Measurements from ENCODE around the gene ZNF112. TPM values are rescaled to one million over a fixed set of nuclear protein-coding genes. Genes with fewer than 3 reads are reported as not detected.

Gene ZNF112
- total RNA-seq: 2.3 and 4.3 TPM in 2 replicates

DNA sequence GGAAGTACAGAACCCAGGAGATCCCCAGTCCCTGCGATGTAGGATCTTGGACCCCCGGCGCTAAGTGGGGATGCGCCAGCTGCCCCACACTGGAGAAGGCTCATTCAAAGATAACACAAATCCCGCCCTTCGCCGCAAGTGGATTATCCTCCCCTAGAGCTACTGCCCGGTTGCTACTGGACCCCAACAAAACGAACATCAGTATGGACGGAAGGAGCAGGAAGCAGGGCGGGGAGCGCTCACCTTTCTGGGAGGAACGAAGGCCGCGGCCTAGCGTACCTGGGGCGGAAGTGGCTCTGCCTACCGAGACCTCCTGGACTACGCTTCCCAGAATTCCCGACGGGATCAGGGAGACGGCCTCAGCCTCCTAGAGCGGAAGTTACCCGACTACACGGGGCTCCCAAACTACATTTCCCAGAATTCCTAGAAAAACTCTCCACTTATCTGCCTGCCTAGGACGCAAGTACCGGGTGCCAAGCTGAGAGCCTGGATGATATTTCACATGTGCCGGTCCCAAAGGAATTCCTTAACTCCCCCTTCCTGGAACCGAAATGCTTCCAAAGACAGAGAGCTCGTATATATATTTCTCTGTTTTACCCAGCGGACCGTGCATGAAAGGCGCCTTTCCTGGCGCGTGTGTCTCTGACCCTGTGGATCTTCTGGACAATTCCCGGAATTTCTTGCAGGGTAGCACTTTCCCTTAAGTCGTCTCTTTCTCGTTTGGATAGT, at the start of gene ZNF112:
TSS of gene ZNF112 (minus strand) at position 298 of the 729 bp plus-strand sequence. CDS start 16,141 bp downstream, outside the sequence.

DNA sequence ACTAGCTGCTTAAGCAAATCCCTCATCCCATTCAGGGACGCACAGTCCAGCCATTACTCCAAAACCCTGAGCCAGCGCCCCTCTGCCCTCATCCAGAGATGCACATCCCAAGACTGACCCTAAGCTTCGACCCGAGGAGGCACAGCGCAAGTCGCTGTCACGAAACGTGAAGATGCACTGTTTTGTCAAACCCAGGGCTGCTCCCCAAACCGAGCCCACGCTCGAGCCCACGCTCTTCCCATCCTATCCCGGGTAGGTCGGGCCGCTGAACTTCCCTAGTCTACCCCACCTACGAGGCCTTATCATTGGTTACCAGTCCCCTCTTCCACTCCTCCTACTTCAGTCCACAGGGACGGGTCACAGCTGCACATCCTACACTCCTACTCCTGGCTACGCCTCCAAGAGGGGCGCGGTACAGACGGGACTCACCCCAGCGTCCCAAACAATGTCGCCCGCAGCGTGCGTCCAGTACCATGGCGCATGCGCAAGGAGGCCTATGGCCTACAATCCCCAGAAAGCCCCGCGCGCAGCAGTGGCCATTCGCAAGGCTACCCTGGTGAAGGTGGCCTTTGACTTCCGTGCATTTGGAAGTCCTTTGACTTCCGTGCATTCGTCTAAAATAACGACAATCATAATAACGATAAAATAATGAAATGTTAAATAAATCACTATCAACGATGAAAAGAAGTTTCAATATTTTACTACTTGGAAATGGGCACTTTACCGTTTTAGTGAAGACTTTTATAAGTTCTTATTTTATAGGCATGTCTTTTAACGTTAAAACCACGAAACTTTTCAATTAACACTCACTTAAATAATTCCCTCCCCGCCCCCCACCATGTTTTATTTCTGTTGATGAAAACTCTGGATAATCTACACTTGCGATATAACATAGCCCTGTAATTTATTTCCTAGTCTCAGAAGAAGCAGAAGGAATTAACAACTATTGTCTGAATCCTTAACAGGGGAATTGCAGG, 44.9 kb upstream of the ZNF112 start, which contains the start of gene ZNF285:
TSS of gene ZNF285 (minus strand) at position 470 of the 977 bp plus-strand sequence. CDS start 4,395 bp downstream, outside the sequence.

DNA sequence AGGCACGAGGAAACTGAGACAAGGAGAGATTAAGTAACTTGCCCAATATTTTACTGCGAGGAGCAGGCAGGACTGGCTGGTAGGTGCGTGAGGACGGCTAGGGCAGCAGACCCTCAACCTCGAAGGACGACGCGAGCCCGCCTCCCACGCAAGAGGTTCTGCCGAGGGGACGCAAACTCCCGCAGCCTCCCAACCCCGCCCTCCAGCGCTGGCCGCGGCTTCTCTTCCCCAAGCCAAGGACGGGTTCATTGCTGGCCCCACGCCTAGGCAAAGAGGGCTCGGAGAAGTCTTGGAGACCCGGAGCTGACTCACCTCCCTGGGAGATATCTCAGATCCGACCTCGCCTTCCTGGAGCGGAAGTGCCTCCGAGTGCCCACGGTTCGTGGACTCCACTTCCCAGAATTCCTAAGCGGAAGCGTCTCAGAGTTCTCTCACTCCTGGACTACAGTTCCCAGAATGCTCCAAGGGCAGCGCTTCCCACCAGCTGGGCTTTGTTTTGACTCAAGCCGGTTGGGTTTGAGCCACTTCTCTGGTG, 51.8 kb downstream of the ZNF112 start, which contains the start of gene ZNF235:
TSS of gene ZNF235 (minus strand) at position 367 of the 535 bp plus-strand sequence. CDS start 1,621 bp downstream, outside the sequence.

Other genes starting within 250 kb of the ZNF112 start
- 1.6 and 4.6 TPM in 2 replicates for gene ZNF225, start 243.3 kb downstream of the ZNF112 start, total RNA-seq
- gene ZNF234, start 215.1 kb downstream of the ZNF112 start, total RNA-seq: 3.4 and 5.0 TPM in 2 replicates
- 11.5 and 73.9 TPM in 2 replicates for gene ZNF226, start 191.6 kb downstream of the ZNF112 start, total RNA-seq
- 7.9 and 13.9 TPM in 2 replicates for gene ZNF227, start 144.1 kb downstream of the ZNF112 start, total RNA-seq
- gene ZNF233, start 96.8 kb downstream of the ZNF112 start, total RNA-seq: 0.56 and 0.65 TPM in 2 replicates
- 1.2 and 4.0 TPM in 2 replicates for gene ZNF235, start 51.7 kb downstream of the ZNF112 start, total RNA-seq
- gene ZNF285, start 44.9 kb upstream of the ZNF112 start, total RNA-seq: 0.52 and 0.72 TPM in 2 replicates
- gene ZNF229, start 91.8 kb upstream of the ZNF112 start, total RNA-seq: 5.7 and 6.5 TPM in 2 replicates
- 6.2 and 6.6 TPM in 2 replicates for gene ZNF180, start 143.8 kb upstream of the ZNF112 start, total RNA-seq
- gene CEACAM20, start 173.0 kb upstream of the ZNF112 start, total RNA-seq: not detected in 2 replicates